ENCODE results near the gene TMEM212.

Gene TMEM212

DNA sequence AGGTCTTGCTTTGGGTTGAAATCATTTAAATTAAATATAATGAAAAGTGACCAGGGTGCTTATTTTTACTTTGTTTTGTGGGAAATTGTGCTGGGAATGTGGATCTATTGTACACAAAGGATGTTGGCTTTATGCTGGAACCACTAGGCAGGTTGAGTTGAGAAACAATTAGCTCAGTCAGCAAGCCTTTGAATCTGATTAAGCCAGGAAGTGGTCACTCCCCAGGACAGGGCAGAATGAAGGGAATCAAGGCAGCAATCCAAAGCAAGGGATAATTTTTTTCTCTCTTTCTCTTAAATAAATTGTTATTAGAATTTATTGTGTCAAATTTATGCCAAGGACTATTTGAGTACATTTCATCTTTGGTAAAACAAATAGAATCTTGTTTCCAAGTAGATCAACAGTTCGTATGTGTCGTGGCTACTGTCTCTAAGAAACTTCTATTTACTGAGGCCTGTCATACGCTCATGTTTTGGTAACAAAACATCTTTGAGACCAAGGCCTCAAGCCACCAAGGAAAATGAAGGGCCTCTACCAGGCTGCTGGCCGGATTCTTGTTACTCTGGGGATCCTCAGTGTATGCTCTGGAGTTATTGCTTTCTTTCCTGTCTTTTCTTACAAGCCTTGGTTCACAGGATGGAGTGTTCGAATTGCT is at the start of gene TMEM212:
Gene TMEM212 (plus strand): TSS at position 486 of the 655 bp plus-strand sequence. CDS start 35 bp downstream, at position 521.
- DNase-seq: no peak

DNA sequence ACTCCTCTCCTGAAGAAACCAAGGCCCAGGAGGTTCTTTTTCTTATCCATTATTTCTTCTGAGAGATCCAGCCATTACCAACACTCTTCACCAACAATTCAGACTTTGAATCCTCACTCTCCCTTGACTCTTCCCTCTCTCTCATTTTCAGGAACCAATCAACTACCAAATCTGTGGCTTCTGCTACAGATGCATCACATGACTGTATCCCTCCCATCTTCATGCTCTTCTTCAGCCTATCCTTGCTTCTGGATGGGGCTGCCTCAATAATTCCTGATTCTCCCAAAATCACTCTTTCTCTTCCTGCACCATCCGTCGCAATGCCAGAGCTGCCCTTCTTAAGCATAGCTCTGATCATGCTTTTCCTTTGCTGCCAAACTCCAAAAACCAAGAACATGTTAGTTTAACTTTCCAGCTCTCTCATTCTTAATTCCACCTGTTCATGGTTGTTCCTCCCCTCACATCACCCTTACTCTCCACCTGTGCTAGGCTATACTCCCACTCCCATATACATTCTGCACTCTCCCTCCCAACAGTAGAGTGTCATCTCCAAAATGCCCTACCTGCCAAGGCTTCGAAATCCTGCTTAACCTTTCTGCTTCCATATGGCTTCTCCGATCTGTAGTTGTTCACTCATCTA is 46.4 kb upstream of the TMEM212 start:
- no peak for DNase-seq

DNA sequence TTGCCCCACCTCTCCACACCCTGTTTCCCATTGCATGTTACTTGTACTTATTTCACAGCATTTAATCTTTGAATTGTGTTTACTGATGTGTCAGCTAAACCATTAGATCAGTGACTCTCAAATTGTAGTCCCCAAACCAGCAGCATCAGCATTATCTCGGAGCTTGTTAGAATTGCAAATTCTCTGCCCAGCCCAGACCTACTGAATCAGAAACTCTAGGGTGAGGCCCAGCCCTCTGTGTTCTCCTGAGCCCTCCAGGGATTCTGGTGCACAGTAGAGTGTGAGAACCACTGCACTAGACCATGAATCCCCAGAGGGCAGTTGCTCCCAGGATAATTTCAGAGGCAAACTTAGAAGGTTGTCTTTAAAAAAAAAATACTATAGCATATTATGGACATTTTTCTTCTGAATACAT is 45.9 kb upstream of the TMEM212 start:
- no peak for DNase-seq

DNA sequence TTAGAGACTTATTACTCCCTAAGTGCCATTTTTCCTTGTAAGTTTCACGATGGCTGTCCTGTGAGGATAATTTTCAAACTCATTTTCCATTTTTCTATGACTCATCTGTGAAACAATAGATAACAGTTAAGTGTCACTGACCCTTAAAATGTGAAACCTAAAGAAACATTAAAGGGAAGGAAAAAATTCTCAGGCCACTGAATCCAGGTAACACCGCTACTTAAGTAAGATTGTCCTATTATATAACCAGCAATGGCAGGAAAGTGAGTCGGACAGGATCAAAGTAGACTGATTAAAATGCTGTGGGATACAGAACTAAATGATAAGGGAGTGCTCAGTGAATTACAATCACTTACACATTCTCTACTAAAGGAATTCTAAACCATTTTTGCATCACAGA is 45.3 kb upstream of the TMEM212 start:
- no peak for DNase-seq

DNA sequence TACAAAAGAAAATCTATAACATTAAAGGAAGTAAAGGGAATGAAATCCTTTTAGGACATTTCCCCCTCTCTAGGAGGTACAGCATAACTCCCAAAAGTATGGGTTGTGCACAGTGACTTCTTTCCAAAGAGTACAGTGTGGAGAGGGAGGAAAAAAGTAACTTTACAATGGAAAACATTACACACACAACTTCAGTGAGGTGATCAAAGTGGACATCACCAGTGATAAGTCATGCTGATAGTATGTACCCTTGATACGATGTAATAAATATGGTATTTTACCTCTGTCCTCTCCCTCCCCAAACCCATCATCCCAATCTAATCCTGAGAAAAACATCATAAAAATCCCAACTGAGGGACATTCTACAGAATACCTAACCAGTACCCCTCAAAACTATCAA is 43.6 kb upstream of the TMEM212 start:
- no peak for DNase-seq

DNA sequence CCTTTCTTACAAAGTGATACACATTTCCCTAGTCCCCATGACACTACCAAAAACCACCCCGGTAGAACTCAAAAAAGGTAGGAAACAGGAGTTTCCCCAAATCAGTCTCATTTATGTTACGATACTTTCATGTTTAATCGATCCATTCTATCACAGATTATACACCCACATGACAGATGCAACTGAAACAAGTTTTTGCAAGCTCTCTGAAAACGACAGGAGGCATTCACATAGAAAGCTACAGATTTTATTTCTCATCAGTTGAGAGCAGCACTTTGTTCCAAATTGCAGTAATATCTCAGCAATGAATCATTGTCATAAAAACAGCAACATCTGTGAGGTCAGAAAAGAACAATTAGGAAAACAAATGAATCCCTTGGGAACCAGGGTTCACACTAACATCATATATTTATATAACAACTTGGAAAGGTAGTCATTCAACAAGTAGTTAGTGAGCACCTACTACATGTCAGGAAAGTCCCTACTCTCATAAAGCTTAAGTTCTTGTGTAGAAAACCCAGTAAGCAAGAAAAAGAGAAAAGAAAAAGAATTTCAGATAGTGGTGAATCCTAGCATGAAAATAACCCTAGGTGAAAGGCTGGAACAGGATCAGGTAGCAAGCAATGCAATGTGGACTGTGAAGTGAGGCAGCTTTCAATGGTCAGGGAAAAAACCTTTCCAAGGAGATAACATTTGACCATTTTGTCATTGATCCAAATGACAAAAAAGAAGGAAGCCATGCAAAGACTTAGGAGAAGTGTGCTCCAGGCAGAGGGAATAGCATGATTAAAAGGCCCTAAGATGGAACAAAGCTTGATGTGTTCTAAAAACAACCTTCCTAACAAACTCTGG is 41.2 kb upstream of the TMEM212 start:
- DNase-seq: no peak

DNA sequence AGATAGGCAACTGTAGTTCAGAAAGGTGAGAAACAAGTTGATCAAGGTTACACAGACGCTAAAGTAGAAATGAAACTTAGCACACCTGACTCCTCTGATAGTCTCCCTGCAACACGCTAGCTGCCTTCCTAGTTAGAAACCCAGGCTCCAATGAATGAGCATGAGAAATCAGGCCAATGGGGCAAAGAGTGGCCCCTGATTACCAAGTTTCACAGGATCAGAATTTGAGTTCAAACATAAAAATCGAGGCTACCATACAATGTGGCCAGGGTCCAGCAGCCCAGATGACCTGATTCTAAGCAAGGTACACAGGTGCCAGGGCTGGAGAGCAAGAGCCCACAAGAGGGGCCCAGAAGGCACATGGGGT is 40.6 kb upstream of the TMEM212 start:
- no peak for DNase-seq

DNA sequence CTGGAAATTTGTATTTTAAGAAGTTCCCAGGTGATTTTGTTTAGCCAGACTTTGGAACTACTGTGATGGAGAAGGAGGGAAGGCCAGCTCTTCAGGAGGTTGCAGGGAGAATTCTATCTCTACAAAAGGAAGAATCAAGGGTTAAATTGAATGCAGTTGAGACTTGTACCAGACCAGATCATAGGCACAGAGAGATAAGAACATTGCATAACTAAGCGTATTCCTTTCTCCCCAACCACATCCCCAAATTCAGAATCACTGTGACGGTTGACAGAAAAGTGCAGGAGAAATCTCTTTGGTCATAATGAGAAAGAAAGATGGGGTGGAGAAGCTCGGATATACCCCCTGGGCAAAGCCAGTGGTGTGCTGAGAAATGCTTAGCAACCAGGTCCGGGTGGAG is 40.1 kb upstream of the TMEM212 start:
- no peak for DNase-seq

DNA sequence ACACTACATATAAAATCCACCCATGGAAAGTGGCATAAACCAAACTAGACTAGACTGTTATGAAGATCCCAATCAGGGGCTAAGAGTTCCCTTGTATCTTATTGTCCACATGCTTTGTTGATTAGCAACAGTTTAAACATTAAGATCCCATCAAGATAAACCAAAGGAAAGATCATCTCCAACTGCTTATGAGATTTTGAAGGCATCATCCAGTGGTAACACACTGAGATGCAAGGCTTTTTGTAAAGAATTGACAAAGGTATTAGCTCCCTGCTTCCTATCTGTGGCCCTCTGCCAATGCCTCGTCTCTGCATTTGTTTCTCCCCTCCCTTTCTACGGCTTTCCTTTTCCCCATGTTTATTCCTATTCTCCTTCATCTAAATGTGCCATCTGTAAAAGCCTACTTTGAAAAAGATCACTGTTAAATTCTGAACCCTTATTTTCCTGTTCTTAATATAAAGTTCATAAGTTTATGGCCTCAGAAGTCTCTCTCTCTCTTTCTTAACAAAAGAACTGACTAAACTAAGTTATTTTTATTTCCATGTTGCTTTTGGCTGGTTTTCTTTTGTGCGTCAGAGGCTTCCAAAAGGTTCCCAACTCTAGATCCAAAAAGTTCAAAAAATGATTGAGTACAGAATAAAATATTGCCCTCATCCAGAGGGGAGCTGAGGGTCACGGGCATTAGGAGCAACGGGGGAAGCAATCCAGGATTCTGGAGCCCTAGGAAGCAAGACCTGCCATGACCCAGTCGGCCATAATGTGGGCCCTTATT is 38.3 kb upstream of the TMEM212 start:
- no peak for DNase-seq

DNA sequence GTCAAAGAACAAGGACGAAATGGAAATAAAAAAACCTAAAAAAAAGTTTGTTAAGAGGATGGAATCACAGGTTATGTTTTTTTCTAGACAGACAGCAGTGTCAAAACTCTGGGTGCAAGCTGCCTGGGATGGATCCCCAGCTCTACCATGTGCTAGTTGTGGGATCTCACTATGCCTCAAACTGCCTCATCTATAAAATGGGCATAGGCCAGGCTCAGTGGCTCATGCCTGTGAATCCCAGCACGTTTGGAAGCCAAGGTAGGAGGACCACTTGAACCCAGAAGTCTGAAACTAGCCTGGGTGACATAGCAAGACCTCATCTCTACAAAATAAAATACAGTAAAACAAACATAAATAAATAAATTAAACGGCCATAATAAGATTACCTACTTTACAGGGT is 37.5 kb upstream of the TMEM212 start:
- DNase-seq: no peak

DNA sequence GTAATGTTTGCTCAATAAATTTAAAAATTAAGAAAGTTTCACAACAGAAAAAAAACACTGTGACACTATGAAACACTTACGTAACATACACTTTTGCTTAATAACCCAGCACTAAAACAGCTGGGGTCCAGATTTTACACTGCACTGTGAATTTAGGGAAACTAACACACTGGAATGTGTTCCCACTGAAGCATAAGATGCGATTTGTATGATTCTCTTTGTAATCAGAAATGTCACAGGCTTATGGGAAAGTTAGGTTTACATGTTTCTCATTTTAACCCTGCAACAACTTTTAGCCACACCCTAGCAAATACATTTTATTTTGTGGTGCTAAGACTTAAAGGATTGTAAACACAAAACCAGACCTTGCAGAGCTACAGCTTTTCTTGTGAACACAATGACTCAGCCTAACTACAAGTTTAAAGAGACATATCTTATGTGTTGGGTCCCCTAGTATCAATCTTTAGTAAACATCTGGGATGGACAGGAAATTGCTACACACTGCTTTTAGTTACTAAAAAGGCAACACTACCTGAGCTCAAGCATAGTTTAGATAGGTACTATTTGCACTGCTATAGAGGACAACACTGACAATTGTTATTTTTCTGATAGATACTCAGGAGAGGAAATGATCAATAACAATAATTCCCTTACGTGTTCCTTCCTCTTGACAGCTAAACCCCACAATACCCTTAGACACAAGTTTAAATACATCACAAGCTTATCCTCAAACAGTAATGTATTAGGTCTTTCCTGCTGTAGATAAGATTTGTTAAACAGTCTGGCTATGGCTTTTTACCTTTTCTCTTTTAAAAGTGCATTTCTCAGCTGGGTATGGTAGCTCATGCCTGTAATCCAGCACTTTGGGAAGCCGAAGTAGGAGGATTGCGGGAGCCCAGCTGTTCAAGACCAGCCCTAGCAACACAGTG is 36.7 kb upstream of the TMEM212 start:
- no peak for DNase-seq

DNA sequence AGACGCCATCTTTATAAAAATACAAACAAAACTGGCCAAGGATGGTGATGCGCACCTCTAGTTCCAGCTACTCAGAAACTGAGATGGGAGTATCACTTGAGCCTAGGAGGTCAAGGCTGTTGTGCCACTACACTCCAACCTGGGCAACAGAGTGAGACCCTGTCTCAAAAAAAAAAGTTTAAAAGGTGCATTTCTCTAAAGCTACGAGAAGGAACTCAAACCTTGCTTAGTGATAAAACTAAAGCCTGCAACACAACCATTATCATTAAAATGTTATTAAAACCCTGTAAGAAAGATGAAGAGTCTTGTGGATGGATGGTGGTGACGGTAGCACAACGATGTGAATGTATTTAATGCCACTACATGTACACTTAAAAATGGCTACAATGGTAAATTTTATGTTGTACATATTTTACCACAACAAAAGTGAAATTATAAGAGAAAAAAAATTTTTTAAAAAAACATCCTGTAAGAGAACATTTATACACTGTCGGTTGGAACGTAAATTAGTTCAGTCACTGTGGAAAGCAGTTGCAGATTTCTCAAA is 35.9 kb upstream of the TMEM212 start:
- DNase-seq: no peak

DNA sequence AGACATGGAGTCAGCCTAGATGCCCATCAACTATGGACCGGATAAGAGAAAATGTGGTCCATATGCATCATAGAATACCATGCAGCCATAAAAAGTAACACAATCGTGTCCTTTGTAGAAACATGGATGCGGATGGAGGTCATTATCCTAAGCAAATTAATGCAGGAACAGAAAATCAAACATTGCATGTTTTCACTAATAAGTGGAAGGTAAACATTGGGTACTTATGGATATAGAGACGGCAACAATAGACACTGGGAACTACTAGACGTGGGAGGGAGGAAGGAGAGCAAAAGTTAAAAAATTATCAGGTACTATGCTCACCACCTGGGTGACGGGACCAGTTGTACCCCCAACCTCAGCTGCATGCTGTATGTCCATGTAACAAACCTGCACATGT is 35.3 kb upstream of the TMEM212 start:
- DNase-seq: peak; percentile 20

DNA sequence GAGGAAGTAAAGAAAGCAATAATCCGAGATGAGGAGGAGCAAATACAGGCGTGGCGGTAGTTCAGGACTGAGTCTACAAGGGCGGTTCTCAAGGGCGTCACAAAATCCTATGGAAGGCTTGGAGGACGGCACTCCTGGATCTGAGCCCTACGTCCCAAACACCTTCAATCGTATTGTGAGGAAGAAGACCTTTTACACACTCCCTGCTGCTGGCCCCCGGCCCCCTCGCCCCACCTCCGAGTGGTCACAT is 33.6 kb upstream of the TMEM212 start:
- no peak for DNase-seq

DNA sequence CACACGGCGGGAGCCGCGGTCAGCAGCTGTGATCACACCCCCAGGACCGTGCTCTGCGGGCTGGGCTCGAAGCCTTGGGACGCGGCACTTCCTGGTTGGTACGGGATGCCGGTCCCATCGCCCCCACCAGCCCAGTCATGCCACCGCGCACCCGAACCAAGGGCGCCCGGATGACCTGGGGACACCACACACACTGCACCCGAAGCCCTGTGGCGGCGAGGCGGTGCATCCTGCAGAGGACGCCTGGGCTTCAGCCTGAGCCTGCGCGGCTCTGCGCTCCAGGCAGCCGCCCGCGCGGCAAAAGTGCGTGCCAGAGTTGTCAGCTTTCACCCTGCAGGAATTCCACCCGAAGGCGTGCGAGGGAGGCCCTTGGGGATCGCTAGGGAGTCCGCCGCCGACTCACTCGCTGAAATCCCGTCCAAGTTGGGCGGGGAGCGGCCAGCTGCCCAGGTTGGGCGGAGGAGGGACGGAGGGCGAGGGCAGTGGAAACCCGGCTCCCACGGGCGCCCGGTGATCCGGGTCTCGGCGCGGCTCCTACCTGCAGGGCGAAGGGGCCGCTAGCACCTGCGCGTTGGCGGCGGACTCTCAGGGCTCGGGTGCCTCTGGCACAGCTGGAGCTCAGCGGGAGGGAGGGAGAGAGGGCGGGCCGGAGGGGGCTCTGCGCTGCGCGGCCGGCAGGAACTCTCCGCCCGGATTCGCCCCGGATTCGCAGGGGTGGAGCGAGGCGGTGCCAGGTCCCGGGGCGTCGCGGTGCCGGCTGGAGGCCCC is 33.1 kb upstream of the TMEM212 start, which contains the start of gene PLD1:
Gene PLD1 (minus strand): TSS at position 623 of the 768 bp plus-strand sequence. CDS start 72,432 bp downstream, outside the sequence.
- DNase-seq: peak; percentile 93

DNA sequence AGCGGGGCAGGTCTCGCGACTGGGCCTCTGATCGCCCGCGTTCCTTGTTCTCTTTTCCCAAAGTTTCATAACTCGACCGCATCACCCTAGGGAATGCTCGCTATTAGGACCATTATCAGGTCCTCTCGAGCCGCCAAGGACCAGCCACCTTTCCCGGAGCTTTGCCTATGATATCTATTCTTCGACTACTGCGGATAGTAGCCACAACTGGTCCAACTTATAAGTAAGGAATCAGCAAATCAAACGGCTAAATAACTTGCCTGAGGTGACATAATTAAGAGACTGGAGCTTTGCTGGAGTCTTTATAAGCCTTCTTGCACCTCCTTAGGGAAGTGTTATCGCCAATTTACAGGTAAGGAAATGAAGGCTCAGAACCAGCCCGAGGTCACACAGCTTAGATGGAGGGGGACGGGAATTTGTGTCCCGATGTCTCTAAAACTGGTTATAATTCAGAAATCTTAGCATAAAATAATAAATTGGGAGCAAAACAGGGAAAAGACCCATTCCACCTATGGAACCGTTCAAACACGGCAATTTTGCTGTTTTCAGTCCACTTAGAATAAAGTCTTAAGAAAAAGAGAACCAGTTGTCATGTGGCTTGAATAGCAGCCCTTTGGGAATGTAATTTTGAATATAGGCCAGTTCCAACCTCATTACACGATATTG is 32.4 kb upstream of the TMEM212 start:
- no peak for DNase-seq

DNA sequence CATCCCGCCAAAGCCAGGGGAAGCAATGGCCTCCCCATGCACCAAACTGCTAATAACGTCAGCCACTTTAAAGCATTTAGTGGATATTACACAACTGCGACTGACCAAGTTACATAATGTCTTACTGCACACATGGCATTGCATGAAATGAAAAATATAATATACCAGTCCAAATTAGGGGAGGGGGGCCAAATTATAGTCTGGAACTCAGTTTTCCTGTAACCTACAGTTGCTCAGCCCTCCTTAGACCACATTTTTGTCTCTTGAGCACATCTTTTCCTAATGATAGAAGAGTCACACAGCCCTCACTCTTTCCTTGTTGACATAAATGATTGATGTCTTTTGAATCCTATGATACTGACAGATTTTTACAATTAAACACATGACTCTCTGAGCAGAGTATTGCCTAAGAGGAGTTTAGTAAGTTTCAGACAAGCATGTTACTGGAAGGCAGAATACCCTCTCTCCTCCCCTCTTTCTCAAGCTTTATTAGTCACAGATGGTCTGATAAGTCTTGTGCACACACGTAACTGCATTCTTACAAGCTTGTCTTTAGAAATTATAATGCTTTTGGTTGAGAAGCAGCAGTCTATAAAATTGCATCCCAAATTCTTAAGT is 31.7 kb upstream of the TMEM212 start:
- DNase-seq: no peak

DNA sequence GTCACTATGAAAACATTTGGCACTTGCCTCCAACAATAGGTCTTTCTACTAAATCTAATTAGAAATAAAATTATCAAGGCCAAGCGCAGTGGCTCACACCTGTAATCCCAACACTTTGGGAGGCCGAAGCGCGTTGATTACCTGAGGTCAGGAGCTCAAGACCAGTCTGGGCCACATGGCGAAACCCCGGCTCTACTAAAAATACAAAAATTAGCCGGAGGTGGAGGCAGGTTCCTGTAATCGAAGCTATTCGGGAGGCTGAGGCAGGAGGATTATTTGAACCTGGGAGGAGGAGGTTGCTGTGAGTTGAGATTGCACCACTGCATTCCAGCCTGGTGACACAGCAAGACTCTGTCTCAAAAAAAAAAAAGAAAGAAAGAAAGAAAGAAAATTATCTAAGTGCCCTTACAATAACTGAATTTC is 31.2 kb upstream of the TMEM212 start:
- no peak for DNase-seq

DNA sequence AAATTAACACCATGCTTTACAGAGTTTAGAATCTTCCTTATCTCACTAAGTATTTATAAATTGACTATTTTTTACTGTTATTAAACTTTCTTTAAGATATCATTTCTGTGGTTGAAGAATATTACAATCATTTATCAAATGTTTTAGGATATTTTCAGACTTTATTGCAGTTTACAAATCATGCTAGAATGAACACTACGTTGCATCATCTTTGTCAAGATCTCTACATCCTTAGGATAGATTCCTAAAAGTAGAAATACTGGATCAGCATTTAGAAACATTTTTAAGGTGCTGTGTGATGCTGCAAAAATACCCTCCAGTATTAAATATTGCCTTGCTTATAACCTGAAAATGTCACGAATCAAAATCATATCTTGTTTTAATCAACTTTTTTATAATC is 30.3 kb upstream of the TMEM212 start:
- no peak for DNase-seq

DNA sequence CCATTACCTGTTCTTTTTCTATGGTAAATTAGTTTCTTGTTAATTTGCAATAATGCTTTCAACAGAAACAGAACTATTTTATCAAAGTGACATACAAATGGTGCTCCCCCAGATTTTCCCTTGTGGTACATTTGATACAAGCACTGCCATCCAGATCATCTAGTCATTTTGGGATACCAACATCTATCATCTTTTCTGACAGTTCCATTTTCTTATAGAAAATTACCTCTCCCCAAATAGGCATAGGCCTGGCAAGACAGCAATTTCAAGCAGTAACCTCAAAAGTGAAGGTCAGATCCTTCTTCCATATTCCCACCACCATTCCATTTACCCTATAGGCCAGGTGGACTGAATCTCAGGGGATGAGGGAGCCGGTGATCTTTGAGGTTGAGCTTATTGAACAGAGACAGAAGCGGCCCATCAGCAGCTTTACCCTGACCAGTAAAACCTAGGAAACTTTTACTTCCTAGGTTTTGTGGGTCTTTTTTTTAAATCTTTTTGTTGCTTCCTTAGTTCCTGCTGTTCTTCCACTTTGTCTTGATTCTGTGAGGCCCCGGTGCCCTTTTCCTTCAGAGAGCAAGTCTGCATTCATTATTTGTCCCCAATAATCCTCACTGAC is 29.8 kb upstream of the TMEM212 start:
- no peak for DNase-seq

Measured in NCI-H774 (cell line).